GM23248 (cell line): ENCODE measurements around the gene SUMO4.

Source experiments
- EZH2 ChIP-seq: fragments of 200-600 bp; sonication (generic); IDR thresholded peaks from 2 replicates; pipeline ENCODE4 v1.6.1; 2018; ENCODE audit warnings: antibody characterized with exemption, mild to moderate bottlenecking; ENCODE audit not compliant: insufficient read depth, poor library complexity, severe bottlenecking
- EZH2phosphoT487 ChIP-seq: fragments of 200-600 bp; sonication (generic); IDR thresholded peaks from 2 replicates; pipeline ENCODE4 v1.6.1; 2018; ENCODE audit warnings: antibody characterized with exemption, moderate library complexity, mild to moderate bottlenecking, low read depth; ENCODE audit not compliant: insufficient read depth

- TF ChIP-seq EZH2 (no peak), EZH2phosphoT487 (no peak)
These were observed 33.7 kb upstream of the SUMO4 start for GRCh38 chr6:149366267-149366921.
